GM19395 (cell line): ENCODE results near the gene USB1.
"Not testable (repeated sequence)": the region's sequence is repeated elsewhere in the genome, so short reads cannot be mapped to it uniquely, and the experiment has no call there.

Source experiments
- ATAC-seq: cut with Tn5 transposase; IDR thresholded peaks from one replicate; pipeline ENCODE4 v1.9.1; 2021; ENCODE audit warnings: mild to moderate bottlenecking, moderate library complexity; ENCODE audit not compliant: unreplicated experiment

USB1 gene

DNA sequence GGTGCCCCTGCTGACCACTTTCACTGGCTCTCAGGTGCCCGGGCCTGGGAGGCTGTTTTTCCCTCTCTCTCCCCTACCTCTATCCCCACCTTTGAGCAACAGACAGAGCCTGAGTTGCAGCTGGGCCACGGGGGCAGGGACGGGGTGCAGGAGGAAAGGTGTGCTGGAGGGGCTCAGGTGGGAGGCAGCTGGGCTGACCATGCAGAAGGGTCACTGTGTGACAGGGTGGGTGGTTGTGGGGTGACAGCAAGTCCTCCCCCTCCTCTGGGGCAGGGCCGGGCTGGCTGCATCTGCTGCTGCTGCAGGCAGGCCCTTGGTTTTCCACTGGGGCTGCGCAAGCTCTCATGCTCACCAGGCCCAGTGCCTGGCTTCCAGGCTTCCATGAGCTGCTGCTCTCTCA is 7.3 kb upstream of the USB1 start:
- ATAC-seq = no peak

GRCh38 chr16:57994361-57994760 is 6.8 kb upstream of the USB1 start:
- ATAC-seq = no peak

DNA sequence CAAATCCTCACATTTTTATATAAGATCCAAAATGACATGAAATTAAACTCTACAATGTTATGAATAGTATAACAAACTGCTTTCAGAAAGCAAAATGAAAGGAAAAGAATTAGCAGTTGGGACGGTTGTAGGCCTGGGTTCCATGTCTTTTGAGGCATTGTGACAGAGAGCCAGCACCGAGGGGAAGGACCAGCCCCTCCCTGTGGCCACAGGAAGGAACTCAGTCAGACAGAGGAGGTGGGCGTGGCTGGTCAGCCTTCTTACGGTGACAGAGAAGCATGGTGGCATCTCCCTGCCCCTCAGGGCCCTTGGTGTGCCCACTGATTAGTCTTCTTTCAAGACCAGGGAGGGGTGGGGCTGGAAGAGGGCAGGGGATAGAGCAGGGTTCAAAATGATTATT is 6.4 kb upstream of the USB1 start:
- ATAC-seq = no peak

- no peak for ATAC-seq
These were observed 5.3 kb upstream of the USB1 start for GRCh38 chr16:57995721-57996405.

- ATAC-seq = no peak
These were observed 4.6 kb upstream of the USB1 start for GRCh38 chr16:57996406-57997175.

DNA sequence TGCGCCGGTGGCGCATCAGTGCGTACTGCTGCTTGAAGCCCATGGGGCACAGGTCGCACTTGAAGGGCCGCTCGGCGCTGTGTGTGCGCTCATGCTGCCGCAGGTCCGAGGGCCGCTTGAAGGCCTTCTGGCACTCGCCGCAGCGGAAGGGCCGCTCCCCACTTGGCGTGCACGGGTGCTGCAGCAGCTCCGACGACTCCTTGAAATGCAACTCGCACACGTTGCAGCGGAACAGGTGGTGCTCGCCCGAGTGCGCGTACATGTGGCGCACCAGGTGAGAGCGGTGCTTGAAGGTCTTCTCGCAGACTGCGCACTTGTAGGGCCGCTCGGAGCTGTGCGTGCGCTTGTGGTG is 4.1 kb upstream of the USB1 start:
- no peak for ATAC-seq

DNA sequence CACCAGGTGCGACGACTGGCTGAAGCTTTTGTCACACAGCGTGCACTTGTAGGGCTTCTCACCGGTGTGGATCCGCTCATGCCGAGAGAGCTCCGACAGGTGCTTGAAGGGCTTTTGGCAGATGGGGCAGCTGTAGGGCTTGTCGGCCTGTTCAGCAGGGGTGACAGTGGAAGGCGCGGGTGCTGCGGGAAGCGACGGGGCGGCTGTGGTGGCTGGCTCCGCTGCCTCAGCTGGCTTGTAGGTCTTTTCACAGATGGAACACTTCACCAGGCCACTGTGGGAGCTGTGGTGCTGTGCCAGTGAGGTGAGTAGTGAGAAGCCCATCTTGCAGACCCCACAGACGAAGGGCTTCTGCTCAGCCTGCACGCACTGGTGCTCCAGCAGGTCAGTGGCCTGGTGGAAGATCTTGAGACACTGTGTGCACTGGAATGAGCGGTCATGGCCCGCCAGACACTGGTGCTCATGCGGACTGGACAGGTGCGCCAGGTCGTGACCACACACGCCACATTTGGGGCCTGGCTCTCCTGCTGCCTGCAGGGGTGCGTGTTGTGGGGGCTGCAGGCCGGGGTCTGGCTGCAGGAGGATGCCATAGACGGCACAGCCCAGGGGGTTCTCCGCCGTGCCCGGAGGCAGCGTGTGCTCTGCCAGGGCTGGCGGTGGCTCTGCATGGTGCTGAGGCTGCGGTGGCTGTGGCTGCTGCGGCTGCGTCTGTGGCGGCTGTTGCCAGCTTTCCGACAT is 3.5 kb upstream of the USB1 start:
- ATAC-seq = no peak

- no peak for ATAC-seq
These were observed 2.7 kb upstream of the USB1 start for GRCh38 chr16:57998486-57998885.

DNA sequence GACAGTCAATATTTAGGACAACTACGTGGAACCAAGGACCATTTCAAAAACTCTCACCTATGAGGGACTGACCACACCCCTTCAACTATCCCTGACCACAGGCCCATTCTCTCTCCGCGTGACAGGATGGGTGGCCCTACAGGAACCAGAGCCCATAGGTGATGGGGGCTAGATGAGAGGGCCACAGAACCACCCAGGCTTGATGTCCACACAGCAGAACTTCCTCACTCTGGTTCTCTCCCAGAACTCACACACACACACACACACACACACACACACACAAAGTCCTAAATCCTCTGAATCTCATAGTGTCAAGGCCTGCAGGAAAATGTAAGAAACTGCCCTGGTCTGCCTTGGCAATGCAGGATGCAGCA is 2.2 kb upstream of the USB1 start:
- ATAC-seq = no peak

GRCh38 chr16:57999366-57999970 is 1.7 kb upstream of the USB1 start:
- ATAC-seq = no peak

GRCh38 chr16:57999971-58000705 is 1.1 kb upstream of the USB1 start, which contains the start of gene ZNF319:
Gene ZNF319 (minus strand): TSS chr16:58000672. CDS start chr16:57998265, 2,407 bp downstream.
- ATAC-seq = peak; percentile 19

DNA sequence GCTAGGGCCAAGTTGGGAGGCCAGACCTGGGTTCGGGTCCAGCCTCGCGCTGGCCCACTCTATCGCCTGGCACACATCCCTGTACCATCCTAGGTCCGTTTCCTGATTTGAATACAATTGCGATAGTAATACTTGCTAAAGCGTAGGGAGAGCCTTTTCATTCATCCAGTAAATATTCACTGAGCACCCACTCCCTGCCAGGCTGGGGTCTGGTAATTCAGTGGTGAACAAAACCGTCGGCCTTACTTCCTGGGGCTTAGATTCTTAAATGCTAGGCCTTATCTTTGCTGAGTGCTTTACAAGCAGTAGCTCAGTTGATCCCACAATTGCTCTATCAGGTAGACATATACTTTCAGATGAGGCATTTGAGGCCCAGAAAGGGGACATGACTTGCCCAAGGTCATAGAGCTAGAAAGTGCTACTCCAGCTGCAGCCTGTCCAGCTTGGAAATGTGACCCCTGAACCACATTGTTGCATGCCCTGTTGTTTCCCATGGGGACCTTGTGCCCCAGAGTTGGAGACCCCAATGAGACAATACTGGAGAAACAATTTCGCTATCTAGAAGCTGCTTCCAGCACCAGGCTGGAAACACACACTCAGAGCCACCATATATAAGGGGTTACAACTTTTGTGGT is 691 bp downstream of the USB1 start:
- ATAC-seq = no peak

DNA sequence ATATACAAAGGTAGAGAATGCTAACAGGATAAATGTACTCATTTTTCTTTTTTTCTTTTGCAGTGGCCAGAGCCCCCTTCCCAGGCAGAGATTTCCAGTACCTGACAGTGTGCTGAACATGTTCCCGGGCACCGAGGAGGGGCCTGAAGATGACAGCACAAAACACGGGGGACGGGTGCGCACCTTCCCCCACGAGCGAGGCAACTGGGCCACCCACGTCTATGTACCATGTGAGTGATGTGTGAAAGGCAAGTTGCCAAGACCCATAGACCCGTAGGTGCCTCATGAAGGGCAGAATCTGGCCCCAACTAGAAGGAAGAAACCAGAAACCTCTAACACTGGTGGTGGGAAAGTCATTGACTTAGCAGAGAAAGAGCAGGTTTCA is 1.2 kb downstream of the USB1 start:
- ATAC-seq = no peak

- ATAC-seq = no peak
These were observed 1.7 kb downstream of the USB1 start for GRCh38 chr16:58002936-58003335.

GRCh38 chr16:58004736-58005135 is 3.5 kb downstream of the USB1 start:
- ATAC-seq = not testable (repeated sequence)

DNA sequence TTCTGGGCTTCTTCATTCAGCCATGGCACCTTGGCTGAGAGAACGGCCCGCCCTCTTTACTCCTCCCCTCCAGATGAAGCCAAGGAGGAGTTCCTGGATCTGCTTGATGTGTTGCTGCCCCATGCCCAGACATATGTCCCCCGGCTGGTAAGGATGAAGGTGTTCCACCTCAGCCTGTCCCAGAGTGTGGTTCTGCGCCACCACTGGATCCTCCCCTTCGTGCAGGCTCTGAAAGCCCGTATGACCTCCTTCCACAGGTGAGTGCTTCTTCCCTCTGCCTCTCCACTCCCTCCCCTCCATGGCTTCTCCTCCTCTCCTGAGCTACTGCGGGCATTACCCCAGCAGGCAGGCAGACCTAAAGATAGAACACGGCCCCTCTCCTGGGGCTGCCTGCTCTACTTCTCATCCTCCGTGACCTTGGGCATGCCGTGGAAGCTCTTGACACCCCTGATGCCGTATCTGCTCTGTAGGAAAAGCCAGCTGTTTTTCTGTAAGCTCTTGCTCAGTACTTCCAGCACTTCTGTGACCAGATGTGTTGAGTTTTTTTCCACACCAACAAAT is 8.7 kb downstream of the USB1 start:
- no peak for ATAC-seq

DNA sequence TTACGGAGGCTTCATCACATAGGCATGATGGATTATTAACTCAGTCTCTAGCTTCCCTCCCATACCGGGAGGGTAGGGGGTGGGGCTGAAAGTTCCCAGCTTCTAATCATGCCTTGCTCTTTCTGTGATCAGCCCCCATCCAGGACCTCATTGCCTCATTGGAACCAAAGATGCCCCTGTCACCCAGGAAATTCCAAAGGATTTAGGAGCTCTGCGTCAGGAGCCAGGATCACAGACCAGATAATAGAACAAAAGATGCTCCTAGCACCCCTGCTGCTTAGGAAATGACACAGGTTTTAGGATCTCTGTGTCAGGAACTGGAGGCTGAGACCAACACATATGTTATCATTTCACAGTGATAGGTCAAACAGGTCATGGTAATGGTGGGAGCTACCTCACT is 9.7 kb downstream of the USB1 start:
- no peak for ATAC-seq

DNA sequence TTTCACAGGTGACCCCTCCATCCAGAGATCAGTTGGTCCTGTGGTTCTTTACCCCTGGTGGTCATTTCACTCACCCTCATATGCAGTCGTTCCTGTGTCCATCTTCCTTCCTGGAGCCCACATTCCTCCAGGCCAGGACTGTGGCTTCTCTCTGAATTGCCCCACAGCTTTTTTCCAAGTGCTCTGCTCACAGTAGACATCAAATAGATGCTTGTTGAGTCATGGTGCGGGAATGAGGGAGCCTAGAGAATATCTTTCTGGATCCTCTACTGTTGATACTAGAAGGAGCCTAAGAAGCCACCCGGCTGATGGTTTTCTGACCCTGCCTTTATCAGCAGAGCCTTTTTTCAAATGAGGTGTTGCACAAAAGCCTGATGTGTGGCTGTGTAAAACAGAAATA is 10.4 kb downstream of the USB1 start:
- no peak for ATAC-seq

- no peak for ATAC-seq
These were observed 11.3 kb downstream of the USB1 start for GRCh38 chr16:58012481-58012880.
